ENCODE measurements around the gene RFTN1.
"Not testable (repeated sequence)": the region's sequence is repeated elsewhere in the genome, so short reads cannot be mapped to it uniquely, and the experiment has no call there.

The RFTN1 gene

DNA sequence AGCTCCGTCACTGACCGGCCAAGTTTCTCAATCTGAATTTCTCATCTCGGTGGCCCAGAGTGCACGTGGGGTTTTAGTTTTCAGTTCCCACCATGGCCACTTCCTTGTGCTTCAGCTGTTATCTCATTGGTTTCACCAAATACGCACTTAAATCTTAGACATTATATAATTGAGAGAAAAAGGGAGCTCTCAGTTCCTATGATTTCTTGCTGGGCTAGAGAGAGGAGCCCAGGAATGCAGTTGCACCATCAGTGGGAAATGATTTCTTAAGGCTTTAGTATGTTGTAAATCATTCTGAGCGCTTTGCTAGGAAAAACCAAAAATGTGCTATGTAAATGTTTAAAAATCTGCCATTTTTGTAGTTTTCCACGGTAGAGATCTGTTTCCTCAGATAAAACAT, 195.3 kb downstream of the RFTN1 start:
- no peak for DNase-seq

DNA sequence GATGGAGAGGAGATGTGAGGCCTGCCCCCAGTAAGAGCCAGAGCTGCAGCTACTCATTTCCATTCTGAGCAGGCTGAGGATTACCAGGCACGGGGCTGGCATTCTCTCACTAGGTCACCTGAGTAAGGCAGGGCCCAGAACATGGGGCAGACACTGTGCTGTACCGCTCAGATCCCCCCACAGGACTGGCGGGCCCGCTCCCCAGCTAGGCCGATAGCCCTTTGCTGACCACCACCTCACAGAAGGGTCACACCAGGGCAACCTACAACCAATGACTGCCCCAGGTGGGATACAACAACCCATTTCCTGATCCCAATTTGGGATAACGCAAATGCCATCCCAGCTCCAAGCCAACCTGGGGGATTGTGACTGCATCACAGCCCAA, 195.9 kb downstream of the RFTN1 start:
- no peak for DNase-seq

DNA sequence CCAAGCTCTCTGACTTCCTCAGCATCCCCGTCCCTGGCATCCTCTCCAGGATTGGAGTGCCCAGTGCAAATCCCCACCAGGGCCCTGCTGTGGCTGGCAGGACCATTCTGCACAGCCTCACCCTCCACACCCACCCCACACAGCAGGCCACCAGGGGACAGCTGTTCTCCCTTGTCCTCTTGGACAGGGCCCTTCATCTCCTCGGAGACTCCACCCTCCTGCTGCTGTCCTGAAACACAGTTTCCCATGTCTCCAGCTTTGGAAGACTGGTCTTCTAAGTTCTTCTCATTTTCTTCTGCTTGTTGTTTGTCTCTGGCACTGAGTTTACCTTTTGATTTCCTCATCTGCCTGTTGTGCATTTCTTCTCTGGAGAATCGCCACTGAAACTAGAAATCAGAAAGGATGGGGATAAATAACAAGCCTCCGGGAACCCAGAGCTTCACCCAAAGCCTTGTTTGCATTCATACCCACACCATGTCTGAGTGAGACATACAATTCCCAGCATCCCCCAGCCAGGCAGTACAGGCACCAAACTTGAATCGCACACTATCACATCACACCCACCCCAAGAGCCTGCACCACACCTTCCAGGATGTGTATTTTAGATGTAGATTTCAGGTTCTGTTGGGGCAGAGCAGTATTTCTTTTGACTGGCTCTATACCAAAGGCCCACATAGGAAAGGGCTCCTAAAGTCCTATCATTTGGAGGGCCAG, 196.5 kb downstream of the RFTN1 start:
- no peak for DNase-seq

DNA sequence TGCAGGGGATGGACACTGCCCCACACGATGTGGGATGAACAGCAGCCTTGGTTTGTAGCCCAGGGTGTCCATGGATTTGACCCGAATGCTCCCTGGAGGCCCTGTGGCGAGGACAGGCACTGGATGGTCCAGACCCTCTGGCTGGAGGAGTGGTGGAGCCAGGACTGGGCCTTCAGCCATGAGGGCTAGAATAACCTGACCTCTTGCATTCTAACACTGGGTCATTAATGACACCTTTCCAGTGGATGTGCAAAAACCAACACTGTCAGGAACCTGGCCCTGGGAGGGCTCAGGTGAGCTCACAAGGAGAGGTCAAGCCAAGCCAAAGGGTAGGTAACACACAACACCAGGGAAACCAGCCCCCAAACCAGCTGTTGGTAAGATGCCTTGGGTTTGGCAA, 197.1 kb downstream of the RFTN1 start:
- no peak for DNase-seq

DNA sequence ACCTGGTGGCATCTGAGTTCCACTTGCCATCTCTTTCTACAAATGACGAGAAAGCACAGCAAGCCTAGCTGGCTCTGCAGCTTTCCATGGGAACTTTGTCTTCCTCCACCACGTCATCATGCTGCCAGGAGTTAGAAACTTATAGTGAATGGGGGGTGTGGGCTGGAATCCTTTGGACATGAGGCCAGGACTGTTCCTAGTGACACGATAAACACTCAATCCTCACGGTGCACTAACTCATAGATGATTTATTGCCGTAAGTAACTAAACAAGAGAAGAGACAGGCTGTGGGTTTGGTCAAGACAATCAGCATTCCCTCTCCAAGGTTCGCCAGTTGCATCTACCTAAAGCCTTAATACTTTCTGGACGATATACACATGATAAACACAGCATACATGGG, 197.9 kb downstream of the RFTN1 start:
- DNase-seq: no peak

DNA sequence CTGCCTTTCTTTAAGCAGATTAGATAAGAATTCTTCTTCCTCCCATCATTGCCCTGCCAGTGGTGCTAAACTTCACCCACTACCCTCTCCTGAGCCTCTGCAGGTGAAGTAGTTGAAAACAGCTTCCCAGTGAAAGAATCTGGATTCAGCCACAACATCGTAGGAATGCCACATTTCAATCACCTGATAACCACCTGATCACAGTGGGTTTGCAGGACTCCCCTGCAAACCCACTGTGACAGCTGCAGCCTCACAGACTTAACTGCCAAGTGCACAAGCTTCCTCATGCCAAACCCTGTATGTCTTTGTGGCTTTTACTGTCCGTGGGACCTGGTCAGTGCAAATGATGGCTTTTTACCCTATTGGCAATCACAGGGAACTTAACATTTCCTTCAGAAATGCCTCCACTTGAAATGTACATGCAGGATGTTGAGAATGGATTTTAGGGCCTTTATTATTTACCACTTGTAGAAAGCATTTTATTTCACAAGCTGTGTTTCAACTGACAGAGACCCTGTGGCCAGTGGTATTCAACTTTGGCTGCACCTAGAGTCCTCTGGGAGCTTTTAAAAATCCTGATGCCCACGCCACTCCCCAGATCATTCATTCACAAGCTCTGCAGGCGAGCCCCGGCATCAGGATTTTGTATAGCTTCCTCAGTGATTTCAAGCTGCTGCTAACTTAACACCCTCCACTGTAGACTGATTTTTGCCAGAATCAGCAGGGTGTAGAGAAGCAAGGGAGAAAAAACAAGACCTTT, 199.4 kb downstream of the RFTN1 start:
- DNase-seq: no peak

DNA sequence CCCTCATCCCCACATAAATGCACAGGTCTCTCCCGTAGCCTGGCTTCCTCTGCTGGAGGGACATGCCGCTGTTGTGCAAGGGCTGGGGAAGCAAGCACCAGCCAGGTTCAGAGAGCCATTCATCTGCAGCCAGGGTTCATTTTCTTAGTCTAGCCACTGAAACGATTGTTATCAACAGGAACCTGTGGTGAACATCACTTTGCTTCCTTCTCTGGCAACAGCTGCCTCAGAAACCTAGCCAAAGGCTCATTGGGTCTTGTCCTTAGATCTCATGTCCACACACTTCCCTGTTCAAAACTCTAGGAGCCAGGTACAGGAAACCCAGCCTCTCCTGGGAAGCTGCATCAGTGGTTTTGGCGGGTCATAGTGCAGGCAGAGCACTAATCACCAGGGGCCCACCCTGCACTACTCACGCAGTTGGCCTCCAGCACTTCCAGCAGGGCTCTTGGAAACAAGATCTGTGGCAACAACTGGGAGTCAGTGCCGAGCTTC, 201.5 kb downstream of the RFTN1 start:
- peak in 1 of 2 donors; percentile 38 for DNase-seq

DNA sequence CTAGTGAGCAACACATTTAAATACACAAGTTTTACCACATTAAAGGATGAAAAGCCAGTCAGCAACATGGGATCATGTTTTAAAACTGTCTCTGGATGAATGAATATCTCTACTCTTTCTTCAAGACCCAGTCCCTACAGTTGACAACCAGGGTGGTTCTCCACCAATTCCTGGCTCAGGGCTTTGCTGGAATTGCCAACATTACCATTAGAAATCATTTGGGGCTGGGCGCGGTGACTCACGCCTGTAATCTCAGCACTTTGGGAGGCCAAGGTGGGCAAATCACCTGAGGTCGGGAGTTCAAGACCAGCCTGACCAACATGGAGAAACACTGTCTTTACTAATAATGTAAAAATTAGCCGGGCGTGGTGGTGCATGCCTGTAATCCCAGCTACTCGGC, 203.0 kb downstream of the RFTN1 start:
- not testable (repeated sequence) for DNase-seq

DNA sequence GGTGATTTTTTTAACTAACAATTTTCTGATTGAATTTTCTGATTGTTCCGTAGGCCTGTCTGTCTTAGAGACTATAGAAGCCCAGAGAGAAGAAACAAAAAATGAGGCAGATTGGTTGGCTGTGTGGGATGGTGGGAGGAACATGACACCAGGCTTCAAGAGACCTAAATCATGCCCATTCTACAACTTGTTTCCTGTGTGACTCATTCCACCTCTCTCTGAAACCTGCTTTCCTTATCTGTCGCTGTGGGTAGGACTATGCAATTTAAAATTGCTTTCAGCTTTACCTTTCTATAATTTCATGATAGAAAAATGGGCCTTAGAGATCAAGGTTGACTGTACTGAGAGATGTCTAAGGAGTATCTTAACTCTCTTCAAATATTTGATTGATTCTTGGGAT, 203.9 kb downstream of the RFTN1 start:
- DNase-seq: peak; percentile 37 to 66

DNA sequence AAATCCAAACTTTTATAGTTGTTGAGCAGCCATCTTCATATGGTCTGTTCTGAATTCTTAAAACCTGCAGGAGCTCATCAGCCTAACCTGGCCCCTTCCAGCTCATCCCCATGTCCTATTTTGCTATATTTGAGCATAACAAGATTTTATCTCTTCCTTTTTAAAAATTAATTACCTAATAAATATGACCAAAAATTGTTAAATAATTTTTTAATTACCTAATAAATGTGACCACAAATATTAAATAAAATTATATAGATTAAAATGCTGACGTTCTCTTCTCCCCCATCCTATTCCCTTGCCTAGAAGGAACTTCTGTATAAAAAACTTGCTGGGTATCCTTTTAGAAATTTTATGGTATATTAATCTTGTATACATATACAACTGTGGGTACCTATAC, 204.8 kb downstream of the RFTN1 start:
- DNase-seq: no peak

DNA sequence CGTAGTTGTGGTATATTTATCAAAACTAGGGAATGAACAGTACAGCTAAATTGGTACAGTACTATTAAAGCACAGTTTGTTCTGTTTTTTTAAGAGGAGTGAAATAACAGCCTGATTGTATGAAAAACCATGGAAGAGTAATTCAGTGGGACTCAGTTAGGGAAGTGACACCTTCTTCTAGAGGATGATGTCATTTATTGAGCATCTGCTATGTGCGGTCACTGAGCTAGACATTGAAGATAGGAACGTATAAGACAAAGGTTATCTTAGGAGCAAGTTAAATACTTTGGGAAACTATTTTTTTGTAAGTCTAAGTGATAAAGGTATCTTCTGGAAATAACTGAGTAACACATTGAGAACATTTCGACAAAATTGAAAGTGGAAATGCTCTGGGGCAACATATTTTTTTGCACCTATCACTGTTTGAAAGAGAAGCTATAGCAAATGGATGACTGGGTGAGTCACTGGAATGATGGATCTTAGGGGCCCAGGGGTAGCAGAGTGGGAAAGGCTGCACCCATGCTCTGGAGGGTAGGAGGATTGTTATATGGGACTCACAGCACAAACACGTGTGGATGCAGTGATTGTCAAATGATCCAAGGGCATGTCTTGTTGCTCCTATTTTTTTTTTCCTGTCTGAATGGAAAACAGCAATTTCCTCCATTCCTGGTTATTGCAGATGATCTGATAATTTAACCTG, 205.5 kb downstream of the RFTN1 start:
- DNase-seq: no peak

DNA sequence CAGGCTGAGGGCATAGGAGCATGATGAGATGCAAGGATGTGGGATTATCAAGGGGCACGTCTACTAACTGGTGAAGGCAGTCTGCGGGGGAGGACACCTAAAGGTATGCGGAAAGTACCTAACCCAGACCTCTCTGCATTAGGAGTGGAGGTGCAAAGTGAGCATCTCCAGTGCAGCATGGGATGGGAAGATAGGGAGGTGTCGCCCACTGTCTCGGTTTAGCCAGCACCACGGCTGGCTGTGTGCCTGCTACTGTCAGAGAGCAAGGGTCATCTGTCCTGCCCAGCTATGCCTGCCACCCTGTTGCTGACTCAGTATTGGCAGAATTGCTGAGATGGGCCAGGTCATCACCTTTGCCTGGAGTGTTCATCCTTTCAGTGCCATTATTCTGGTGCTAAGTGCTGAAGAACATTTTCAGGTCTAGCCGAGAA, 208.4 kb downstream of the RFTN1 start:
- DNase-seq: peak in 1 of 2 donors; percentile 46

DNA sequence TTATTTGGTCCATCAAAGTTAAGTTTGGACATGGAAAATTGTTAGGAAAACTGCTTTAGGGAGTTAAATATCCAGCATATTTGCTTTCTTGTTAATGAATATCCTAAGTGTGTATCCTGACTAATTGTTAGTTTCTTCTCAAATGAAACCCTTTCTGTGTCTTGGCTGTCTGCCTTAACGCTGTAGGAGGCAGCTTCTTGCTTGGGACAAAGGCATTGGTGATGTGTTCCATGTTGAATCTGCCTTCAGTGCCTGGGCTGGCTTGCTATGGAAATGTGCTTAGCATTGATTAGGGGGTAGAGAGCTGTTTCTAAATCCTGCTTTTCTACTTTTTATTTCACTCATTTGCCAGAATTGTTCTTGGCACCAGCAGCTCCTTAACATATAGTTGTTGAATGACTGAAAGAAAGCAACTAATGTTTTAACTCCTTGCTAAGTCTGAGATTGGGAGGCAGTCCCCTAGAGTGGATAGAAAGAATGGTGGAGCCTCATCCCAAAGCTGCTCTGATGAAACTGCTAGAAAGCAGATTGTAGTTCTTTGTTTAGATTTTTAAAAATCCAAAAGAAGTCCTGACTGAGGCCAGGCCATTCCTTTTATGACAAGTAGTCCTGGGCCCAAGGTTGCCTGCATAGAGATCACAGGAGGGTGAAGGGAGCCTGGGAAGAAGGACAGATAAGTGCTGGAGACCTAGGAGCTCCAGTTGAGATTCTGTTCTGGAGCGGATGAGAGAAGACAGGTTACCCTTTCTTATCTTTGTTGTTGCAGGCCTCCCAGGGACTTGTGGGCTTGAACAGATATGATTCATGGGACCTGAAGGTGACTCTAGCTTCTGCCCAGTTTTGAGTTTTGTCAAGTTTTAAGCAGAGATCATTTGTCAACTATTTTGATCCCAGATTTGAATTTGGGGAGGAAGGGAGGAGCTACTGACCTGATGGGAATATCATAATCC, 209.2 kb downstream of the RFTN1 start:
- no peak for DNase-seq

DNA sequence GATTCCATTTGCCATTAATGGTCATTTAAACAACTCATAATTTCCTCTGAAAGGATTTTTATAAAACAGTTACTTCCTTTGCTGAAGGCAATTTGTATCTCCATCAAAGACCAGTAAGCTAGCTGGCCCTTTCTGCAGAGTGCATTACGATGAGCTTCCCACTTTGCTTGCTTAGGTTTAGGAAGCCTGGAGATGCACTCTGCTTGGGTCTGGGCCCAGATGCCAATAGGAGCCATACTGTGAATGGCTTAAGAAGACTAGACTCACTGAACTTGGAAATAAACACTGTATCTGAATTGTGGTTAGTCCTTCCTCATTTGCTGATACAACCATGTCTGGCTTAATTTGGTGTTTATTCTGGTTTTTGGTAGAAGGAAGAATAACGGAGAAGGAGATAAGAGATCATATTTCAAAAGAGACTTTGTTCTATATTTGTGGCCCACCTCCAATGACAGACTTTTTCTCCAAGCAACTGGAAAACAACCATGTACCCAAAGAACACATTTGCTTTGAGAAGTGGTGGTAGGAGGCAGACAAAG, 210.4 kb downstream of the RFTN1 start:
- DNase-seq: no peak

DNA sequence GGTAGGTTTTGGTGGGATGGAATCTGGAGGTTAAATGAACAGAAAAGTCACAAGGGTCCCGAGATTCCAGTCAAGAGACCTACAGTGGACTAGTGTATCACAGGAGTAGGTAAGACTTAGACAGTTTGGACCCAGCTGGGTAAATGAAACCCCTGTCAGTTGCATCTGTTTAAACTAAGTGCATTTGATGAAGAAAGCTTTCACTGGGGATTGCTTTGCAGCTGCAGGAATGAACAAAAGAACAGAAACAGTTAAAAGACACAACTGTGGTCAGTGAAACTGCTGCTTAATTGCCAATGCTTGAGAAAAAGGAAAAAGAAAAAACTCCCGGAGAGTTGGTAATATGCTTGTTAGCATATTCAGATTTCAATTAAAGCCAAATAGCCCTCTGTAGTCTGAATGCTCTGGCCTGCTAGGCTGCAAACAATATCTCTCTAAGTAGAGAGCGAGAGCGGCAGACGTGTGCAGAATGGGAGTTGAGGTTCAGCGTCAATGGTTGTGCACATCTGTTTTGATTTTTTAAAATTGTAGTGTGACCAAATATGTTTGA, 211.3 kb downstream of the RFTN1 start:
- DNase-seq: no peak

DNA sequence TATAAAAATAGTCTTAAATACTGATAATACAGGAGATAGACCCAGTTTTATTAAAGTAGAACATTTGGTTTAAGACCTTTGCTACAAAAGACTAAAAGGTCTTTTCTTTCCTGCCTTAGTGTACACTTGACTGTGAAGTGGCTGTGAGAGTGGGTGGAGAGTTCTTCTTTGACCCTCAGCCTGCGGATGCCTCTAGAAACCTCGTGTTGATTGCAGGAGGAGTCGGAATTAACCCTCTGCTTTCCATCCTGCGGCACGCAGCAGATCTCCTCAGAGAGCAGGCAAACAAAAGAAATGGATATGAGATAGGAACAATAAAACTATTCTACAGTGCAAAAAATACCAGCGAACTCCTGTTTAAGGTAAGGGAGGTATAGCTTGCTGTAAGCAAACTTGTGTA, 212.0 kb downstream of the RFTN1 start:
- no peak for DNase-seq

DNA sequence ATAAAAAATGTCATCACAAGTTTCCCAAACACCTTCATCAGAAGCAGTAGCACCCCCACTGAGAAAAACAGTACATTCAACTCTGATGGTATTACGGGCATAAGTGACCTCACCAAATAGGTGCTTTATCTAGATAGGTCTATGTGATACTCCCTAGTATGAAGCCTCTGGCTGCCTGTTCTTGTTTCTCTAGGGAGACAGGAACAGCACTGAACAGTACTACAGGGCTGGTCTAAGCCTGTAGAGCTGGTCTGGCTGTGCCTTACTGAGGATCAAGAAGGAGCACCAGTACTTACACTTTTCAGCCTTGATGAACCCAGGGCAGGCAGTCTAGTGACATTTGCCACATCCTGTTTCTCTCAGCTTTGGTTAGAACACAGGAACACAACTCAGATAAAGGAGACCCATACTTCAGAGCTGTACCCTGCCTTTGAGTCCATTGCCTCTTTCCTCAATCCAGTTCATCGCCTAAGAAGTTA, 212.6 kb downstream of the RFTN1 start:
- DNase-seq: no peak

DNA sequence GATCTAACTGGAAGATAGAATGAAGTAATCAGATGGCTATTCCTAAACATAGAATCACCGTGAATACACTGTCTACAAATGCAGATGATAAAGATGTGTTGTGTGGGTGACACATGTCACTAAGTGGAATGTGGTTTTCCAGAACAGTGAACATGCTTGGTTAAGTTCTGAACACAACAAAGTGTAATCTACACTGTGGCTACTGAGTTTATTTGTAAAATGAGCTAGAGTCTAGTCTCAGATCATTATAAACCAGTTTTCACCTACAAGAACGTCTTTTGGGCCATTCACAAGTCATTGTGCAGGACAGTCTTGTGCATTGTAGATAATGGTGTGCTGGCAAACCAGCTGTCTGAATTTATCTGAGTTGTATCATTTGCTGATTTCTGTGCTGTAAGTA, 213.2 kb downstream of the RFTN1 start:
- DNase-seq: no peak

DNA sequence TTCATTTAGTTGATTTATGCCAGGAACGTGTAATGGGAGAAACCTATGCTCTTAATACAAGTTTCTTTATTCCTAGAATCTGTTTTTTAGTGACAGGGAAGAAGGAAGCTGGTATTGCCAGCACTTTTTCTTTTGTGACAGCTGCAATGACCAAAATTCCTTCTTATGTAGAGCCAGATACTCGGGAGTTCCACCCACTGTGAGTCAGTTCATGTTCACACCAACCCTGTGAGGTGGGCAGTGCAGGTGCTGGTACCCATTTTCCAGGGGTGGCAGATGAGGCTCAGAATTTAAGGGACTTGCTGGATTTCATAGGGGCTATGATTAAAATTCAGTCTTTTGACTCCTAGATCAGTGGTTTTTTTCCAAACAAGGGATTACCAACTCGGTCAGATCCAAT, 213.8 kb downstream of the RFTN1 start:
- DNase-seq: no peak

DNA sequence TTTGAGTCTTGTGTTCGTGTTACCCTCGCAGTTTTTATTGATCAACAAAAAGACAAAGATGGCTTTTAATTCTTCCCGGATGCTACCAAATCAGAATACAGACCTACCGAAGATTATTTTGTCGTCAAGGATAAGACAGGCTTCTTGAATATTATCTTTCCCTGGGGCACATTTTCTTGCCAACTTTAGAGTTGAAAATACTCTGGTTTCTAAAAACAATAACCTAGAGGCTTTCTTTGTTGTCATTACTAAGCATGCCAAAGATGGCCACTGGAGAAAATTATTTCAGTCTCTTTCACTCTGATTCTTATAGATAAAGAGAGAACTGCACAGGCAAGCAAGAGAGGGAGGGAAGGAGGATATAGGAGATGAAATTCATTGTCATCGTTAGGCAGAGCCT, 214.6 kb downstream of the RFTN1 start:
- no peak for DNase-seq

DNA sequence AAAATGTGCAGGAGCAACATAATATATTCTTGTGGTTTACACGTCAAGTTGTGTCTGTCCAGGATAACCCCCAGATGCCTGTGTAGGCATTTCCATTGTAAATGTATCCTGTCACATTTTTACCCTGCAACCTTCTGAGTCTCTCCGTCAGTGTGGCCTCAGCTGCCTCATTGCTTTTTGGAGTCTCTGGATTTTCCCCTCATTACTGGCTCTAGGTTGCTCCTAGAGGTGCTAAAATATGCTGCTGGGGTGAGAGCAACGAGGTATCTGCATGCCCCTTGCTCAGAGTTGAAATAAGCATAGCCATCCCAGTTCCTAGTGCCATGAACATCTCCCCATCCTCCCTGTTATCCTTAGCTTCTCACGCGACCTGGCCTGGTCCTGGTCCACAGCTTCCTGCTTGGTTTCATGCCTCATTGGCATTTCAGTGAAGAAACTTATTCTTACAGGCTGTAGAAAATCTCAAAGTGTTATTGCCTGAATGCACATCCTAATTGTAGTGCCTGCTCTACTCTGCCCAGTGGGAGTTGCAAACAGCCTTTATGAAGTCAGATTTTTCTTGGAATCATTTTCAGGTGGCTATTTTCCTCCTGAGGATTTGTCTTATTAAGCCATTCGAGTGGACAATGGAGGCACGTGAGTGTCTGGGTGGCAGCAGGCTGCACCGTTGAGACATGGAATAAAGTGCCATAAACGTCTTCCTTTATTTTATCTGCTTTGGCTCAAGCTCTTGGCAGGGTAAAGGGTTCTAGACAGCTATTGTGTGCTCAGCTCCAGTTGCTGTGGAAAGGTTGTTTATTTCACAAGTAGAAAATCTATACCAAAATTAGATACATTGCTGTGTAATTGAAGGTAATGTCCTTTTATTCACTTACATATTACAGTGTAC, 215.3 kb downstream of the RFTN1 start:
- DNase-seq: no peak
